Measurements from ENCODE around the gene MCOLN2. TPM values are rescaled to one million over a fixed set of nuclear protein-coding genes. Genes with fewer than 3 reads are reported as not detected.
"Not testable (repeated sequence)": the region's sequence is repeated elsewhere in the genome, so short reads cannot be mapped to it uniquely, and the experiment has no call there.

Gene MCOLN2
- total RNA-seq, 1 donor from 2014 or later = 0.11 TPM

- Histone ChIP-seq H3K4me2 (no peak overlapping the region), H2AFZ (replicated peaks) (no peak overlapping the region), H3F3A (ENCODE audit: low read depth) (peaks cover 11% of the 10 kb centered on the region), H3K79me2 (ENCODE audit: low read depth) (no peaks in the 10 kb centered on the region), H3K36me3 (no peaks in the 10 kb centered on the region), H3K4me1 (no peaks in the 10 kb centered on the region), H3K9ac (no peak overlapping the region), H3K4me3 (no peak overlapping the region), H3K27ac (no peak overlapping the region), H4K20me1 (ENCODE audit: low read depth) (peaks cover 14% of the 10 kb centered on the region), H3K27me3 (peaks cover 75% of the 10 kb centered on the region), H3K9me3 (ENCODE audit: low read depth) (no peaks in the 10 kb centered on the region)
- TF ChIP-seq CTCF (IDR thresholded peaks at IDR 0.05) (no peak), EZH2phosphoT487 (IDR thresholded peaks at IDR 0.05) (no peak), EZH2 (IDR thresholded peaks at IDR 0.05) (no peak)
- no peaks in the 10 kb centered on the region for H3K36me3 Mint-ChIP-seq
- H3K27me3 Mint-ChIP-seq (ENCODE audit: insufficient read depth, low read depth) = peaks cover 45% of the 10 kb centered on the region
- H3K27ac Mint-ChIP-seq = no peak overlapping the region
- peak overlapping the region; percentile 83 for H3K4me3 Mint-ChIP-seq
- peaks cover 13% of the 10 kb centered on the region for H3K4me1 Mint-ChIP-seq
- peaks cover 11% of the 10 kb centered on the region for H3K9me3 Mint-ChIP-seq
- DNase-seq (ENCODE audit: low spot score) = no peak
Measured at GRCh38 chr1:84995484-84996334, 1.2 kb downstream of the MCOLN2 start.

GRCh38 chr1:84991097-84991920, 5.6 kb downstream of the MCOLN2 start:
- H3K36me3 ChIP-seq = no peaks in the 10 kb centered on the region
- Mint-ChIP-seq H3K4me3 (no peak overlapping the region), H3K36me3 (no peaks in the 10 kb centered on the region), H3K27me3 (ENCODE audit: insufficient read depth, low read depth) (peaks cover 20% of the 10 kb centered on the region), H3K4me1 (no peaks in the 10 kb centered on the region), H3K27ac (no peak overlapping the region), H3K9me3 (peaks cover 11% of the 10 kb centered on the region)
- TF ChIP-seq CTCF (IDR thresholded peaks at IDR 0.05) = no peak
- no peak for TF ChIP-seq EZH2phosphoT487 (IDR thresholded peaks at IDR 0.05)
- TF ChIP-seq EZH2 (IDR thresholded peaks at IDR 0.05) = no peak
- H3K4me1 ChIP-seq = no peaks in the 10 kb centered on the region
- H3K27ac ChIP-seq = no peak overlapping the region
- no peaks in the 10 kb centered on the region for H3K79me2 ChIP-seq (ENCODE audit: low read depth)
- H3K27me3 ChIP-seq = peaks cover 31% of the 10 kb centered on the region
- no peaks in the 10 kb centered on the region for H3K9me3 ChIP-seq (ENCODE audit: low read depth)
- no peak overlapping the region for H3K9ac ChIP-seq
- DNase-seq (ENCODE audit: low spot score) = no peak
- no peaks in the 10 kb centered on the region for H4K20me1 ChIP-seq (ENCODE audit: low read depth)
- H3K4me2 ChIP-seq = no peak overlapping the region
- H2AFZ ChIP-seq (replicated peaks) = no peak overlapping the region
- no peaks in the 10 kb centered on the region for H3F3A ChIP-seq (ENCODE audit: low read depth)
- H3K4me3 ChIP-seq = no peak overlapping the region

GRCh38 chr1:84988588-84988987, 8.3 kb downstream of the MCOLN2 start:
- Histone ChIP-seq H3K9me3 (ENCODE audit: low read depth) (no peaks in the 10 kb centered on the region), H2AFZ (replicated peaks) (no peak overlapping the region), H3K27me3 (peaks cover 5% of the 10 kb centered on the region), H3K4me1 (no peaks in the 10 kb centered on the region), H3K27ac (no peak overlapping the region), H3K4me3 (no peak overlapping the region), H3F3A (ENCODE audit: low read depth) (no peaks in the 10 kb centered on the region), H3K9ac (no peak overlapping the region), H3K36me3 (no peaks in the 10 kb centered on the region), H3K79me2 (ENCODE audit: low read depth) (no peaks in the 10 kb centered on the region), H3K4me2 (no peak overlapping the region), H4K20me1 (ENCODE audit: low read depth) (no peaks in the 10 kb centered on the region)
- H3K4me3 Mint-ChIP-seq = no peak overlapping the region
- H3K36me3 Mint-ChIP-seq = no peaks in the 10 kb centered on the region
- TF ChIP-seq EZH2 (IDR thresholded peaks at IDR 0.05) = no peak
- no peak for TF ChIP-seq EZH2phosphoT487 (IDR thresholded peaks at IDR 0.05)
- no peak for TF ChIP-seq CTCF (IDR thresholded peaks at IDR 0.05)
- peaks cover 7% of the 10 kb centered on the region for H3K27me3 Mint-ChIP-seq (ENCODE audit: insufficient read depth, low read depth)
- no peaks in the 10 kb centered on the region for H3K9me3 Mint-ChIP-seq
- no peak overlapping the region for H3K27ac Mint-ChIP-seq
- DNase-seq (ENCODE audit: low spot score) = no peak
- no peaks in the 10 kb centered on the region for H3K4me1 Mint-ChIP-seq

DNA sequence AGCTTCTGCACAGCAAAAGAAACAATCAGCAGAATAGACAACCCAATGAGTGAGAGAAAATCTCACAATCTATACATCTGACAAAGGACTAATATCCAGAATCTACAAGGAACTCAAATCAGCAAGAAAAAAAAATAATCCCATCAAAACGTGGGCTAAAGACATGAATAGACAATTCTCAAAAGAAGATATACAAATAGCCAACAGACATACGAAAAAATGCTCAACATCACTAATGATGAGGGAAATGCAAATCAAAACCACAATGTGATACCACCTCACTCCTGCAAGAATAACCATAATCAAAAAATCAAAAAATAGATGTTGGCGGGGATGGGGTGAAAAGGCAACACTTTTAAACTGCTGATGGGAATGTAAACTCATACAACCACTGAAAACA, 10.4 kb downstream of the MCOLN2 start:
- not testable (repeated sequence) for H3K27me3 Mint-ChIP-seq (ENCODE audit: insufficient read depth, low read depth); H3K9ac ChIP-seq; H3K27me3 ChIP-seq; H3K27ac ChIP-seq; H3K79me2 ChIP-seq (ENCODE audit: low read depth); H2AFZ ChIP-seq (replicated peaks); H3K4me3 ChIP-seq; H3K36me3 Mint-ChIP-seq; H3K4me1 ChIP-seq; H3K9me3 ChIP-seq (ENCODE audit: low read depth); H3K4me2 ChIP-seq; H3K36me3 ChIP-seq; H3K4me1 Mint-ChIP-seq; DNase-seq (ENCODE audit: low spot score); H3F3A ChIP-seq (ENCODE audit: low read depth); H3K9me3 Mint-ChIP-seq; H3K4me3 Mint-ChIP-seq; H4K20me1 ChIP-seq (ENCODE audit: low read depth); H3K27ac Mint-ChIP-seq

Data from neural progenitor cell (in vitro differentiated cells).